ENCODE results near the gene FAM110D.

The FAM110D gene

GRCh38 chr1:26158908-26159742 lies at the start of gene FAM110D:
Gene FAM110D (plus strand): TSS chr1:26159079. CDS start chr1:26161292, 2,213 bp downstream.
- DNase-seq = no peak

DNA sequence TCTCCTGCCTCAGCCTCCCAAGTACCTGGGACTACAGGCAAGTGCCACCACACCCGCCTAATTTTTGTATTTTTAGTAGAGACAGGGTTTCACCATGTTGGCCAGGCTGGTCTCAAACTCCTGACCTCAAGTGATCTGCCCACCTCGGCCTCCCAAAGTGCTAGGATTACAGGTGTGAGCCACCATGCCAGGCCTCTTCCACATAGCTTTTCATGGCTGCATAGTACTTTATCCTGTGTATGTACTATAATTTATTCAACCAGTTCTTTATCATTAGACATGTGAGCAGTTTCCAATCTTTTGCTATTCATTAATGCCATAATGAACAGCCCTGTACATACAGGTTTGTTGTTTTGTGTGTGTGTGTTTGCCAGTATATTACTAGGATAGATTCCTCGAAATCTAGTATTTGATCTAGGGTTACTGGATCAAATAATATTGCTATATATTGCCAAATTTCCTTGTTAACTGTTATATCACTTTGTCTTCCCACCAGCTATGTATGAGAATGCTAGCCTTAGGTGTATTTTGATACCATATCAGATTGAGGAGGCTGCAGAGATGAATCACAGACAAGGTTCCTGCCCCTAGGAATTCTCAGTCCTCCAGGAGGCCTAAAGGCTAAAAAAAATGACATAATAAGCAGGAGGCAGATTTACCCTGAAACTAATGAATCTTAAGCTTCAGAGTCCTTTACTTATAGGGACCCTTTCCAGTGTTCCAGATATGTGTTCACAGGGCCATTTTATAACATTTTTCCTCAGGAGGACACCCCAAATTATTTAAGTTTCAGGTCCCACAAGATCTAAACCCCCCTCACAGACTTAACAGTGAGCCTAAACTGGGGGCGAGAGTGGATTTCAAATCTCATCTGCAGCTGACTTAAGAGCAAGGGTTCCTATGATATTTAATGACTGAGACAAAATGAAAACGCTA lies 49.4 kb upstream of the FAM110D start:
- DNase-seq = no peak

GRCh38 chr1:26110731-26111529 lies 47.9 kb upstream of the FAM110D start:
- peak in 57 of 58 donors; percentile 15 to 88 (median 75) for DNase-seq

GRCh38 chr1:26111530-26112406 lies 47.1 kb upstream of the FAM110D start, which contains the start of gene PDIK1L:
Gene PDIK1L (plus strand): TSS chr1:26111824. CDS start chr1:26114309, 2,485 bp downstream.
- peak; percentile 22 to 95 (median 88) for DNase-seq

DNA sequence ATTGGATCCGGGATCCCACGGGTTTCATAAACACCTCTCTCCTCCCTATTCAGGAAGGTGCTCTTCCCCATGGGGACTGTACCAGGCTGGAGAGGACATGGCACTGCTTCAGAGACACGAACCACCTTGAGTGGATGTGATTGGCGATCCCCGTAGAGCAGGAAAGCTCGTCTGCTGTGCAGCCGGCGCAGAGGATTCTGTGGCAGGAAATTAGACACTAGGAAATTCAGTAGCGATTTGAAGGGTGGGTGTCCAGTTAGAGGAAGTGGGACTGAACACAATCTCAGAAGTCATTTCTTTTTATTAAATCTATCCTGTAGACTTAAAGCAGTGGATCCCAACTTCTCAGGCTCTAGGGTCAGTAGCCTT lies 46.5 kb upstream of the FAM110D start:
- no peak for DNase-seq

- DNase-seq = no peak
These were observed 44.5 kb upstream of the FAM110D start for GRCh38 chr1:26114165-26114927.

DNA sequence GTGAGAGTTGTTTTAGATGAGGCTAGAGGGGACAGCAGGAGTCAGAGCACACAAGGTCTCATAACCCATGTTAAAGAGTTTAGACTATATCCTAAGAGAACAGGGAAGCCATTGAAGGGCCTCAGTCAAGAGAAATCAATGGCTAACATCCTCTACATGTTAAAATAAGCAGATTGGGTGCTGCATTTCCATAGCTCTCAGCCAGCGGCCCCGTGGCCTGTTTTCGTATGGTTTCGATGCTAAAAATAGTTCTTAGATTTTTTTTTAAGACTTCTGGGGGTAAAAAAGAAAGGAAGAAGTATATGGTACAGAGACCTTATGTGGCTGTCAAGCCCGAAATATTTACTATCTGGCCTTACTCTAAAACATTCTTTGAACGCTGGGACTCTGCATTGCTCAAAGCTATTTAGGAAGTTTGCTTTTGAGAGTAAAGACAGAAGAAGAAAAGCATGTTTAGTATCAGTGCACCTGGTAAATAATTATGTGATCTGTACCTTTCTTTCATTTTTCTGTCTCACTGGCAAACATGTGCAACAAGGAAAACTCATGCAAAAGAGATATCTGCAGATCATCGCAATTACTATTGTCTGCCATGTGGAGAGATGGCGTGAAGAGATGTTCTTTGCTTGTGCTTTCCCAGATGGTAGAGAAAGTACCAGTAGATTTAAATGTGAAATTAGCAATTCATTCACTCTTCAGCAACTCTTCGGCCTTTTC lies 38.8 kb upstream of the FAM110D start:
- no peak for DNase-seq

DNA sequence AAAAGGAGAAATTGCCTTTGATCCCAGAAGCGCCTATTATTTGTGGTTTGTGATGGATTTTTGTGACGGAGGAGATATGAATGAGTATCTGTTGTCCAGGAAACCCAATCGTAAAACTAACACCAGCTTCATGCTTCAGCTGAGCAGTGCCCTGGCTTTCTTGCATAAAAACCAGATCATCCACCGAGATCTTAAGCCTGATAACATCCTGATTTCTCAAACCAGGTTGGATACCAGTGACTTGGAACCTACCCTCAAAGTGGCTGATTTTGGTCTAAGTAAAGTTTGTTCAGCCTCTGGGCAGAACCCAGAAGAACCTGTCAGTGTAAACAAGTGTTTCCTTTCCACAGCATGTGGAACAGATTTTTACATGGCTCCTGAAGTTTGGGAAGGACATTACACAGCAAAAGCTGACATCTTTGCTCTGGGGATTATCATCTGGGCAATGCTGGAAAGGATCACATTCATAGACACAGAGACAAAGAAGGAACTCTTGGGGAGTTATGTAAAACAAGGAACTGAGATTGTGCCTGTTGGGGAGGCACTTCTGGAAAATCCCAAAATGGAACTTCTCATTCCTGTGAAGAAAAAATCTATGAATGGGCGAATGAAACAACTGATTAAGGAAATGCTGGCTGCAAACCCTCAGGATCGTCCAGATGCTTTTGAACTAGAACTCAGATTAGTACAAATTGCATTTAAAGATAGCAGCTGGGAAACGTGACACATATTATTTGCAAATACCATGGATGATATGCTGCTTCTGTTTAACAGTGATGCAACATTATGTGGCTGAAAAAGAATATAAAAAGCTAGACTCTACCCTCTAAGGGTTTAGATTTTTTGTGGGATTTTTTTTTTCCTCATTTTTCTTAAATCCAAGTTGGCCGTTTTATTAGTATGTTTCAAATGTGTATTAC lies 36.8 kb upstream of the FAM110D start:
- DNase-seq = peak in 2 of 58 donors; percentile 3 to 24

GRCh38 chr1:26122988-26123973 lies 35.6 kb upstream of the FAM110D start:
- no peak for DNase-seq

DNA sequence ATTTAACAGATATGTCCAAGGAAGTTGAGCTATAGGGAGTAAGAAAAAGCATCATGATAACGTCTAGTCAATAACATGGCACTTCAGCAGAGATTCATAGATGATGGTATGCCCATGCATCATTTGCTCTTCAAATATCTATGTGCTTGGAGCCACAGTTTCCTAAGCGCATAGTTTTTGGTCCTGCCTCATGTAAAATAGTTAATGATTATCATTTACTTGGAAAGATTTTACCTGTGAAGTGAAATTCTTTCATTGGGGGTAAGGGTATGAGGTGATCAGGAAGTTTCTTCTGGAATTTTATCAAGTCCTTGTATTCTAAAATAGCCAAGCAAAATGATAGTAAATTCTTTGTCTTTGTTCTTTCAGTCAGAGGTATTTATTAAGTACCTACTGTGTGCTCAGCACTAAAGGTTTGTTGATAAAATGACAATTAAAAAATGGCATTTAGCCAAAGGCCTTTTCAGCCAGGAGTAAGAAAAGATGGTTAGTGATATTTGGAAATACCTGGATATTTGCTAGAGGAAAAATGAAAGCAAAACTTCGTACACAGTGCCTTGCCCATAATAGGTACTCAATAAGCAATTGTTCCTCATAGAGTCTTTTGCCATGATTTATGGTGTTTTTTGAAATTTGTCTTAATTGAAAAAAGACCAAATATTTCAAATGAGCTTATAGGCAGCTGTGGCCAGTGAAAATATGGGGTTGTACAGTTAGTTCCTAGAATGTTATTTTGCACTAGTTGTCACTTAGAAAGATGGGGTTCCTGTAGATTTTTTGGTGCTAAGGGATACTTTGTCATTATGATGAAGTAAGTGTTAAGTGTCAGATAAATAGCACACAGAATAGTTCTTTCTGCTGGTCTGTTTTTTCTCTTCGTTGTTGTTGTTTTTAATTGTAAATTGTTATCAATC lies 34.2 kb upstream of the FAM110D start:
- no peak for DNase-seq

- DNase-seq = no peak
These were observed 33.5 kb upstream of the FAM110D start for GRCh38 chr1:26125382-26125781.

DNA sequence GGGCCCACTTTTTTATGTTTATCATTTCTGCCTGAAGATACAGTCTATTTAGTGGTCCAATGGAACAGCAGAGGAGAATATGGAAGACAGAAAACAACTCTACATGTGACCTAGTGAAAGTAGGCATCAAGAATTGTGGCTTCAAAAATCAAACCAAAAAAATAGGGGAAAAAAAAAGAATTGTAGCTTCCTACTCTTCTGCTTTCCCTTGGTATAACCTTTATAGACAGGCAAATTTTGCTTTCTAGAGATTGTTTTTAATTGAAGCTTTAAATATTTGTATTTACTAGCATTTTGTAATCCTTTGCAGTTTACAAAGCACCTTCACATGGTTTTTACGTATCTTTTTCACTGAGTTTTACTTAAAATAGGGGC lies 32.9 kb upstream of the FAM110D start:
- no peak for DNase-seq

DNA sequence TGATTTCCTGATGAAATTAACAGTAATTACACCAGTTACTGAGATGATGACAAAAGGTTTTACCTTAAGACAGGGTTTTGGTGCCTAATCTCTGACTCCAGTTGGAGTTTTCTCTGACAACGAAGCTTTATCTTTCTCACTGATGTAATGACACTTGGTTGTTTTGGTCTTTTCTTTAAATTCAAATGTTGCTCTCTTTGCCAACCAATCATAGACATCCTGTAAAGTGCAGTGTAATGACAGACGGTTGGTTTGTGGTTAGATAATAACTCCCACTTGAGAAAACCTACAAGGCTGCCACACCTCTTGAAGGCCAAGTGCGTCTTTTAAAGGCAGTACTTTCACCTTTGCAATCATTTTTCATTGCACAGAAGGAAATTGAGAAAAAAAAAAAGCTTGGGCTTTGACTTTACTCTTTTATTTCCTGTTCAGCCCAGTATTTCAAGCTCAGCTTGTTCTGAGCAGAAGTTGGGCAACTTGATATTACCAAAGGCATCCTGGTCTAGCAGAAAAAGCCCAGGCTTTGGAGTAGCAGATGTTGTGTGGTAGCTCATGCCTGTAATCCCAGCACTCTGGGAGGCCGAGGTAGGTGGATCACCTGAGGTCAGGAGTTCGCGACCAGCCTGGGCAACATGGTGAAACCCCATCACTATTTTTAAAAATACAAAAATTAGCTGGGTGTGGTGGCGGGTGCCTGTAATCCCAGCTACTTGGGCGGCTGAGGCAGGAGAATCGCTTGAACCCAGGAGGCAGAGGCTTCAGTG lies 32.4 kb upstream of the FAM110D start:
- no peak for DNase-seq

Data from anterior cingulate cortex (tissue), 58 donors.